ENCODE measurements around the gene SLC43A2. TPM values are rescaled to one million over a fixed set of nuclear protein-coding genes. Genes with fewer than 3 reads are reported as not detected.

The SLC43A2 gene
- total RNA-seq, 1 donor from 2014 or later, result 2.3 TPM

DNA sequence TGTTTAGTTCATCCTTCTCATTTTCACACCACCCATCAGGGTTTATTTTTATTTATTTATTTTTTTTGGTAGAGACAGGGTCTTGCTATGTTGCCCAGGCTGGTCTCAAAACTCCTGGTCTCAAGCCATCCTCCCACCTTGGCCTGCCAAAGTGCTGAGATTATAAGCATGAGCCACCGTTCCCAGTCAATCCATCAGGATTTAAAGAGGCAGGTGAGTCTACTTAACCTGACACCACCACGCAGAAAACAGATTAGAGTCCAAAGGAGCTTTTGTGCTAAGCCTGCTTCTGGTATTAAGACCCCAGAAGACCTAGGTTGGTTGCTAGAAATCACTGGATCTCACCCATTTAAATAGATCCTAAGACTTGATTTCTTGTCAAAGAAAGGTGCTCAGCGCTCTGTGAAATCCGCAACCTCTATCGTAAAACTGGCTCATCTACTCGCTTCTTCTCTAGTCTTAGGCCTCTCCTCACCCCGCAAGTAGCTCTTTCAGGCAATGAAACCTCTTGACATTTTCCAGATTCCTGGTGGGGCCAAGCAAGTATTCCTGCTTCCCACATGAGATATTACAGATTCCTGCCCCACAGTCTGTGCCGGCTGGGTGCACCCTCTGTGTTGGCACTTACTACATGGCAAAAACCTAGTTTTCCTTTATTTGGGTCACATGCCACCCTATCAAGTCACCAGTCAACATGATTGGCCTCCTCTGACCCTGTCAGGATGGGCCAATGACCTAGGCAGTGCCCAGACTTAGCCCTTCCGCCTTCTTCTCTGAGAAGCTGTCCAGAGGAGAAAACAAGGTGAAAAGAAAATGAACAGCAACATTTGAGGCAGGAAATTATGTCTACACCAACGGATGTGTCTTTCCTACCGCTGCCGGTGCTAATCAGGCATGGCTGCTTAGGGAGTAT lies 75.0 kb downstream of the SLC43A2 start:
- H3K4me3 ChIP-seq (ENCODE audit: low read depth, low read length), result no peak overlapping the region

DNA sequence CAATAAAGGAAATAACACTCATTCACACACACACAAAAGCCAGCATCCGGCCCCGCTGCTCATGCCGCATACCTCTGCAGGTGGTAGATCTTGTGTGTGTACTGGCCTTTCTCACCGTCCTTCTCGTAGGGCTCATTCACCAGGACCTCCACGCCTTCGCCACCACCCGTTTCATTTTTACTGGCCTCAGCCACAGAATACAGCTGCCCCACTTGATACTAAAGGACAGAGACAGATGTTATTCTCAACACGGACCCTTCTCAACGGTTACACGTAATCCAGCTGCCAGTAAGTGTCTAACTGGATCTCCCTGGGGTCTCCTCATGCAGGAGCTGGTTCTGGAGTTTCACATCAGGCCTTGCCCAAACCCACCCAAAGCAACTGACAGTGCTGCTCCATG lies 75.7 kb downstream of the SLC43A2 start:
- H3K4me3 ChIP-seq (ENCODE audit: low read depth, low read length), result no peak overlapping the region
- DNase-seq (ENCODE audit: low read depth), result no peak
- TF ChIP-seq, protein P1, sequence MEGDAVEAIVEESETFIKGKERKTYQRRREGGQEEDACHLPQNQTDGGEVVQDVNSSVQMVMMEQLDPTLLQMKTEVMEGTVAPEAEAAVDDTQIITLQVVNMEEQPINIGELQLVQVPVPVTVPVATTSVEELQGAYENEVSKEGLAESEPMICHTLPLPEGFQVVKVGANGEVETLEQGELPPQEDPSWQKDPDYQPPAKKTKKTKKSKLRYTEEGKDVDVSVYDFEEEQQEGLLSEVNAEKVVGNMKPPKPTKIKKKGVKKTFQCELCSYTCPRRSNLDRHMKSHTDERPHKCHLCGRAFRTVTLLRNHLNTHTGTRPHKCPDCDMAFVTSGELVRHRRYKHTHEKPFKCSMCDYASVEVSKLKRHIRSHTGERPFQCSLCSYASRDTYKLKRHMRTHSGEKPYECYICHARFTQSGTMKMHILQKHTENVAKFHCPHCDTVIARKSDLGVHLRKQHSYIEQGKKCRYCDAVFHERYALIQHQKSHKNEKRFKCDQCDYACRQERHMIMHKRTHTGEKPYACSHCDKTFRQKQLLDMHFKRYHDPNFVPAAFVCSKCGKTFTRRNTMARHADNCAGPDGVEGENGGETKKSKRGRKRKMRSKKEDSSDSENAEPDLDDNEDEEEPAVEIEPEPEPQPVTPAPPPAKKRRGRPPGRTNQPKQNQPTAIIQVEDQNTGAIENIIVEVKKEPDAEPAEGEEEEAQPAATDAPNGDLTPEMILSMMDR (conservative IDR thresholded peaks at IDR 0.05; ENCODE audit: low read depth, low read length), result no peak

More for the DNA sequence above, 75.0 kb downstream of the SLC43A2 start:
- TF ChIP-seq, protein P1 (conservative IDR thresholded peaks at IDR 0.05; ENCODE audit: low read depth, low read length), result no peak
- DNase-seq (ENCODE audit: low read depth), result no peak

DNA sequence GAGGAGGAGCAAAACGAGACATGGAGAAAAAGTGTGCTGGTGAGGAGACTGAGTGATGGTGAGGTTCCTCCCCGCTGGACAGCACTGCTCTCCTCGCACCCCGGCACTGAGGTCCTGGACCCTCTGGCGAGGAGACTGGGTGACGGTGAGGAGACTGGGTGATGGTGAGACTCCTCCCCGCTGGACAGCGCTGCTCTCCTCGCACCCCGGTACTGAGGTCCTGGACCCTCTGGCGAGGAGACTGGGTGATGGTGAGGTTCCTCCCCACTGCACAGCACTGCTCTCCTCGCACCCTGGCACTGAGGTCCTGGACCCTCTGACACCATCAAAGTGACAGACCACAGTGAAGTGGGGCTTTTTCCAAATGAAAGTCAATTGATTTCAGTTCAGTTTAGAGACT lies 76.9 kb downstream of the SLC43A2 start:
- no peak for DNase-seq (ENCODE audit: low read depth)
- no peak overlapping the region for H3K4me3 ChIP-seq (ENCODE audit: low read depth, low read length)
- TF ChIP-seq, protein P1 (conservative IDR thresholded peaks at IDR 0.05; ENCODE audit: low read depth, low read length), result no peak

DNA sequence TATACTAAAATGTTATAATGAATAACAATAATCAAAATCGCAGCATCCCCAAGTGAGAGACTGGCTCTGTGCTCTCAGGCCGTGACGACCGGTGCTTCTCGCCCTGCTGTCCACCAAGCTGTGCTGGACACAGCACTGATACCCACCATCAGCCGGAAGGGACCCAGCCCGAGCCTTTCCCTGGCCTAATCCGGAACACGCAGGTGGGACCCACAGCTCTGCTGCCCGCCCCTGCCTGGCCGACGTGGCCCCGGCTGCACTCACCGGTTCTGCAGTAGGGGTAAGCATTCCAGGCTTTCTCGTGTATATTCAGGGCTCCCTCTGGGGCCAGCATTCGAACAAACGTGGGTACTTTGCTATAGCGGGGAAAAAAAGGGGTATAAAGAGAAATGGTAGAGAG lies 80.6 kb downstream of the SLC43A2 start:
- TF ChIP-seq, protein P1 (conservative IDR thresholded peaks at IDR 0.05; ENCODE audit: low read depth, low read length), result no peak
- no peak overlapping the region for H3K4me3 ChIP-seq (ENCODE audit: low read depth, low read length)
- DNase-seq (ENCODE audit: low read depth), result no peak

DNA sequence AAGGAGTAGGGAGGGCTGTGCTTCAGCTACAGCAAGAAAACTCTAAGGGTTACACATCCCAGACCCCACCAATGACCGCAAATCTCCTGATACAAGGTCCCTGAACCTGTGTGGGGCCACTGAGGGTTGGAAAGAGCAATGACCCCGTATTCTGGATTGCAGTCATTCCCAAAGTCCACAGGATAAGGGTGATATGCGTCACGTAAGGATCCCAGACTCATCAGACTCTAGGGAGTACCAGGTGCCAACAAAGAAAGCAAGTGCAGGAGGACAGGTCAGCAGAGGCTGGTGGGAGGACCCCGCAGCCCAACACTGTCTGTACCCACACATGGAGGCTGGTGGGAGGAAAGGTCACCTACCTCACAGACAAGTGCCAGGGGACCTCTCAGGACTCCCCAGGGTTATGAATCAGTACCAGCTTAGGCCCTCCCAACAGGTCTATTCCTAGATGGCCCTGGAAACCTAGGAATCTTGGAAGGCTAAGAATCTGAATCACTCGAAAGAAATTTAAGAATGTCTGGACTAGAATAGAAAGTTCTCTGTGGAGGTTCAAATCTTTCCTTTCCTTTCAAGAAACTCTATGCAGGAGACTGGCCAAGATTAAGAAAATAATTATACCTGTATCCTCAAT lies 82.2 kb downstream of the SLC43A2 start:
- DNase-seq (ENCODE audit: low read depth), result no peak
- TF ChIP-seq, protein P1 (conservative IDR thresholded peaks at IDR 0.05; ENCODE audit: low read depth, low read length), result no peak
- no peak overlapping the region for H3K4me3 ChIP-seq (ENCODE audit: low read depth, low read length)

DNA sequence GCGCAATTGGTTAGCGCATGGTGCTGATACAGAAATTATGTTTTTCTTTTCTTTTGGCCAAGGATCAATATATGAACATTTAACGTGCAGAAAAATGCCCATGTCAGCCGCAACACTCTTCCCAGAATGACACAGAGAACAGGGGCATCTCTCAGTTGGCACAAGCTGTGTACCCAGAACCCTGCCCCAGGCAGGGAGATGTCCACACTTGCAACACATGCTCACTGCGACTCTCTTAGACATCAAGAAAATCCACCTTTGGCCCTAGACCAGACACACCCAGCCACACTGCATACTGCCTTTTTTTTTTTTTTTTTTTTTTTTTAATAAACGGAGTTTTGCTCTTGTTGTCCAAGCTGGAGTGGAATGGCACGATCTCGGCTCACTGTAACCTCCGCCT lies 83.0 kb downstream of the SLC43A2 start:
- DNase-seq (ENCODE audit: low read depth), result no peak
- TF ChIP-seq, protein P1 (conservative IDR thresholded peaks at IDR 0.05; ENCODE audit: low read depth, low read length), result no peak

More for the DNA sequence above, 83.0 kb downstream of the SLC43A2 start:
- no peak overlapping the region for H3K4me3 ChIP-seq (ENCODE audit: low read depth, low read length)

Data from epithelial cell of proximal tubule (primary cell).